HG02938 (cell line): ENCODE measurements around the gene BRICD5.
A peak's percentile ranks its signal among the peaks of the same experiment; 100 is the strongest.
"Not testable (repeated sequence)": the region's sequence is repeated elsewhere in the genome, so short reads cannot be mapped to it uniquely, and the experiment has no call there.

Experiments
- ATAC-seq: cut with Tn5 transposase; IDR thresholded peaks from one replicate; pipeline ENCODE4 v1.9.1; 2021; ENCODE audit warnings: mild to moderate bottlenecking, moderate library complexity; ENCODE audit not compliant: unreplicated experiment

The BRICD5 gene

DNA sequence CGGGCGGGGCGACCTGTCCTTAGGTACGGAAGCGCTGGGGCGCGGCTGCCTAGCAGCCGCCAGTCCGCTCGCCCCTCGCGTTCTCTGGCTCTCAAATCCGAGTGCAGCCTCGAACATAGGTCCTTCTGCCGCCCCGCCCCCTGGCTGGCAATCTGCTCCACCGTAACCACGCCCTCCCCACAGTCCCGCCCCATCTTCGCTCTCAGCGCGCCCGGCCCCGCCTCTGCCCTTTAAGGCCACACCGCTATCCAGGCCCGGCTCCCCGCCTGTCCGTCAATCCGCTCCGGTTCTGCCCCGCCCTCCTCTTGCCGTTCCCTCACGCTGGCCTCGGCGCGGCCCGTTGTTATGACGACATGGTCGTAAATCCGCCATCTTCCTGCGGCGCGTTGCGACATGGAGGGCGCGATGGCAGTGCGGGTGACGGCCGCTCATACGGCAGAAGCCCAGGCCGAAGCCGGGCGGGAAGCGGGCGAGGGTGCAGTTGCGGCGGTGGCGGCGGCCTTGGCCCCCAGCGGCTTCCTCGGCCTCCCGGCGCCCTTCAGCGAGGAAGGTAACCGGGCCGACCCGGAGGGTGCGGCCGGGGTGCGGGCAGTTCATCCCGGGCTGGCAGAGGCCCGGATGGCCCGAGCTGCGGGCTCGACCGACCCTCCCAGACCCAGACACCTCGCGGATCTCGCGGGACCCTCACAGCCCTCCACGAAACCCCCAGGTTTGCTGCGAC, 12.7 kb upstream of the BRICD5 start, which contains the start of gene E4F1:
TSS of gene E4F1 (plus strand) at position 371 of the 721 bp plus-strand sequence. CDS start at position 394, 23 bp downstream.
- ATAC-seq: peak; percentile 87

DNA sequence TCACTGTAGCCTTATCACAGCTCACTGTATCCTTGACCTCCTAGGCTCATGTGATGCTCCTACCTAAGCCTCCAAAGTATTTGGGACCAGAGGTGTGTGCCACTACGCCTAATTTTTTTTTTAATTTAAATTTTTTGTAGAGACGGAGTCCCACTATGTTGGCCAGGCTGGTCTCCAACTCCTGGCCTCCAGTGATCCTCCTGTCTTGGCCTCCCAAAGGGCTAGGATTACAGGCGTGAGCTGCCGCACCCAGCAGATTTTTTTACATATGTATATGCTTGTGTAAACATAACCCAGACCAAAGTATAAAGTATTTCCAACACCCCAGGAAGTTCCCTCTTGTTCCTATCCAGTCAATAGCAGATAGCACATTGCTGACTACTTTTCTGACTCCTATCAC, 5.7 kb upstream of the BRICD5 start:
- ATAC-seq: no peak

DNA sequence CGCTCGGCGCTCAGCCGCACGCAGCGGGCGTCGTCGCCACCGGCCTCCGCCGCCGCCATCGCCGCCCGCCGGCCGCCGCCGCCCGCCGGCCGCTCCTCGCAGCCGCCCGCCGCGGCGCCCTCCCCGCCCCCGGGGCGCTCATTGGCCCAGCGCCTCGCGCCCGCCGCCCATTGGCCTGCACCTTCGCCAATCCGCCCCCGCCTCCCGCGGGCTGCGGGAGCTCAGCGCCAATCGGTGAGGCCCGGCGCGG, 4.0 kb upstream of the BRICD5 start, which contains the start of gene PGP:
TSS of gene PGP (minus strand) at position 122 of the 250 bp plus-strand sequence. CDS start at position 59, 63 bp downstream.
- peak; percentile 77 for ATAC-seq

DNA sequence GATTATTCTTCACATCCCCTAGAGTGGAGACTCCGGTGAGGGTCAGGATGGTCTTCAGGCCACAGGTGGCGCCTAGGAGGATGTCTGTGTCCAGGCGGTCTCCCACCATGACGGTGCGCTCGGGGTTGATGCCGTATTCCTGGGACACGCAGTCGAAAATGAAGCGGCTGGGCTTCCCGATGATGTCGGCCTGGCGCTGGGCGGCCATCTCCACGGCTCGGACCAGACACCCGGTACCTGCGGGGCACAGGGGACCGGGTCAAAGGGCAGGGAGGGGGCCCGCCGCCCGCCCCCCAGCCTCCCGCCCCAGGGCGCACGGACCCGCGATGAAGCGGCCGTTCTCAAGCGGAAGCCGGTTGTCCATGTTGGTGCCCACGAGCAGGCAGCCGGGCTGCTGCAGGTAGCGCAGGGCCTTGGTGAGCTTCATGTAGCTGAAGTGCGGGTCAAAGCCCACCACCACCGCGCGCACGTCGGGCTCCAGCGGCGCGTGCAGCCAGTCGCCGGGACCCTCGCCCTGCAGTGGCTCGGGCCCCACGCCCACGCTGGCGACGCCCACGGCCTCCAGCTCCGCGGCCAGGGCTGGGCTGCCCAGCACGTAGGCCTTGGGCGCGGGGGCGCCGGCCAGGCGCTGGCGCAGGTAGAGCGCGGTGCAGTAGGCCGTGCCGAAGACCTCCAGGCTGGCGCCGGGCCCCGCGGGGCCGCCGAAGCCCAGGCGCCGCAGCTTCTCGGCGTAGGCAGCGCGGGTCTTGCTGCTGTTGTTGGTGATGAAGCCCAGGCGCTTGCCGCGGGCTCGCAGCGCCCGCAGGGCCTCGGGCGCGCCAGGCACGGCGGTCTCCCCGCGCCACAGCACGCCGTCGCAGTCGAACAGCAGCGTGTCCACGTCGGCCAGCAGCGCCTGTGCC, 3.4 kb upstream of the BRICD5 start:
- no peak for ATAC-seq

DNA sequence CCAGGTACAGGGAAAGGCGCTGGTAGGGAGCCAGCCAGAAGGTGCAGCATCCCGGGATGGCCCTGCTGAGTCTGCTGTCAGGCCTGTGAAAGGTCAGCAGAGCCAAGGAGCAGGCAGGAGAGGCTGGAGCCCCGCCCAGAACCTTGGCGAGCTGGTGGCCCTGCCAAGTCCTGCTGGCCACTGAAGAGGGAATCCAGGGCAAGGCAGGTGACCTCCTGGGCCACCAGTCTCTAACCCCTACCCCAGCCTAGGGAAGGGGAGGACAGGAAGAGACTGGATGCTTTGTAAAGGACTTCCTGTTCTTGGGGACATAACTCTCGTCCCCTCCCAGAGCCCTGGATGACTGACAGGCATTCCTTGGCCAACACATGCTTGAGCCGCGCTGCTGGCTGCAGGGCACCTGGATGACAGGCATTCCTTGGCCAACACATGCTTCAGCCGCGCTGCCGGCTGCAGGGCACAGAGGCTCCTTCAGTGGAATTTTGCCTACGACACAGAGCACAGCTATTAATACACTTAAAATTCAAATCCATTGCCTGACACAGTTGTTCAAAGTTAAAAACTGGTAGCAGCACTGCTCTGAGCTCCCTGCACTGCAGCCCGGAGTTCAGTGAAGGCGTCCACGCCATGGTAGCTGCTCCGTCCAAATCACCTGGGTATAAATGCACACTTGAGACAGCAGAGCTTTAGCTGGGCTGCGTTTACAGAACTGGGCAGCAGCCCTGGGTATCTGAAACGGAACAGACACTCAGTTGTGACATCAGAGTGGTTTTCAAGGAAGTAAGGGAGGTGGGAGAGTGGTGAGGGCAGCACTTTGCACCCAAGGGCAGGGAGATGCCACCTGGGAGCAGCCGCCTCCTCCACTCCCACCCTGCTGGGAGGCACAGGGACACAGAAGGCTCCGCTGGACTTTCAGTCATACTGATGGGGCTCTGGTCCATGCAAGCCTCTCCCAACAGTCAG, 2.0 kb upstream of the BRICD5 start:
- ATAC-seq: no peak

DNA sequence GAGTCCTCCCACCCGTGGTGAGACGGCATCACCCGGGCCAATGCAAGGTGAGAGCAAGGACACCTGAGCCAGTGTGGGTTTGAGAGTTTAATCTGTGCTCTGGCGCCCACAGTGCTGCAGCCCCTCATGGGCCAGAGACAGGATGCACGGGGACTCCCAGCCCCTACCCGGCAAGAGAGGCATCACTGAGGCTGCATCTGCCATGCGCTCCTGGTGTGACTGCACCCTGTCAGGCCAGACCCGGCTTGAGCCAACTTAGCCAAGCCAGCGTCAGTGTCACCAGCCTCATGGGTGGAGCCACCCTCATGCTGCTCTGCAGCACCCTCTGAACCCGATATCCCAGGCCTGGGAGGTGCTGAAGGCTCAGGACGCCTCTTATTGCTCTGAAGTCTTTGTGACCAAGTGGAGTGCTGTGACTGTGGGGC, 1.3 kb upstream of the BRICD5 start:
- ATAC-seq: no peak

DNA sequence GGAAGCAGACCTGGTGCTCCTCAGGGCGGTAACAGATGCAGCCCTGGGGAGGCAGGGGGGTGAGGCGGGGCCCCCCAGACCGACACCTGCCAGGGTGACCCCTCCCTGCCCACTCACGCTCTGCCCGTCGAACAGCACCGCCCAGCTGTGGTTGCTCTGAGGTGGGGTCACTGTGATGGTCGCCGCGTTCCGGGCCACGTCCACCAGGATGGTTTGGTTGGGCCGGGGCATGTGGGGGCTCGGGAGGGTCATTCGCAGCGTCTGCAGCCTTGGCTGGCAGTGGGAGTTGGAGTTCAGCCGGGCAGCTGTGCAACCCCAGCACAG, 692 bp downstream of the BRICD5 start:
- ATAC-seq: no peak

DNA sequence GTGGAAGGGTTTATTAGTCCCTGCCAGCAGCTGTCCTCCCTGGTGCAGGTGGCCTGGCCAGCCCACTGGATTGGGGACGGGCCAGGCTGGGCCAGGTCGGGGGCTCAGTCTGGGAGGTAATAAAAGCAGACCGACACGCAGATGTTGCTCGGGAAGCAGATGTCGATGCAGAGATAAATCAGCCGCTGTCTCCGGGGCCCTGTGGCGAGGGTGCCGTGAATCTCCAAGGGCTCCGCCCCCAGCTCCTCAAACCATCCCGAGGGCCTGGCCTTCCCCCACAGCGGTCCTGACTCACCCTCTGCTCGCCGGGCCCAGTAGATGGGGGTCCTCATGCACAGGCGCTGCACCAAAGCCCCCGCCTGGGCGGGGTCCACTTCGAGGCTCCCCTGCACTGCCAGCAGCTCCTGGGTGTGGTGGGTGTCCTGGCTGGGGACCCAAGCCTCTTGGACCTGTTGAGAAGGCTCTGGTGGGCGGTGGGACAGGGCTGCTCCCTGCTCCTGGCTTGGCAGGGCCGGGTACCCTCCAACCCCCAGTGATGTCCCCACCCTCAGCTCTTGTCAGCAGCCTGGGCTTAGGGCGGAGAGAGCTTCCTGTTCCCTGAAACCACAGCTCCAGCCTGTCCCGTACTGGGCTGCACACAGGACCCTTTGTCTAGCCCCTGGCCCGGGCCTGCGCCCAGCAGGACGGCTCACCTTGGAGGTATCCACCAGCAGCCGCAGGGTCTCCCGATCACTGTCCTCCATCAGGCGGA, 1.2 kb downstream of the BRICD5 start:
- ATAC-seq: no peak

DNA sequence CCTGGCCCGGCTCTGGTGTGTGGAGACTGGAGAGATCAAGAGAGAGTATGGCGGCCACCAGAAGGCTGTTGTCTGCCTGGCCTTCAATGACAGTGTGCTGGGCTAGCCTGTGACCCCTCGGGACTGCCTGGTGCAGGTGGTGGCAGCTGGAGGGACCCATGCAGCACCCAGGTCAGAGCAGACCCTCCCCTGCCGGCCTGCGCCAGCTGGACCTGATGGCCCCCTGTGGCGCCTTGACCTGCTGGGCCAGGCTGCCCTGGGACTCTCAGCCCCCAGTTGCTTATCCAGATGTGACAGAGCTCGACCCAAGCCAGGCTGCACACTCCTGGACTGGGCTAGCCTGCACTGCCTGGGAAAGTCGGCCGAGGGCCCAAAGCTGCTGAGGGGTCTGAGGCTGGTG, 1.9 kb downstream of the BRICD5 start:
- no peak for ATAC-seq

DNA sequence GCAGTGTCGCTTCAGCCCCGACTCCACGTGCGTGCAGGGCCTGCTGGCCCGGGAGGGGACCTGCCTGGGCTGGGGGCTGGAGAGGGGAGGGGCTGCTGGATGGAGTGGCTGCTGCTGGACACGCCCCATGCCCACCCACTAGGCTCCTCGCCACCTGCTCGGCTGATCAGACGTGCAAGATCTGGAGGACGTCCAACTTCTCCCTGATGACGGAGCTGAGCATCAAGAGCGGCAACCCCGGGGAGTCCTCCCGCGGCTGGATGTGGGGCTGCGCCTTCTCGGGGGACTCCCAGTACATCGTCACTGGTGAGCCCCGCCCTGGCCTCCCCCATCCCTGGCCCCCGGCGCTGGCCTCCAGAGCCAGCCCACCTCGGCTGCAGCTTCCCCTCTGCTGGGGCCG, 2.4 kb downstream of the BRICD5 start:
- ATAC-seq: no peak

DNA sequence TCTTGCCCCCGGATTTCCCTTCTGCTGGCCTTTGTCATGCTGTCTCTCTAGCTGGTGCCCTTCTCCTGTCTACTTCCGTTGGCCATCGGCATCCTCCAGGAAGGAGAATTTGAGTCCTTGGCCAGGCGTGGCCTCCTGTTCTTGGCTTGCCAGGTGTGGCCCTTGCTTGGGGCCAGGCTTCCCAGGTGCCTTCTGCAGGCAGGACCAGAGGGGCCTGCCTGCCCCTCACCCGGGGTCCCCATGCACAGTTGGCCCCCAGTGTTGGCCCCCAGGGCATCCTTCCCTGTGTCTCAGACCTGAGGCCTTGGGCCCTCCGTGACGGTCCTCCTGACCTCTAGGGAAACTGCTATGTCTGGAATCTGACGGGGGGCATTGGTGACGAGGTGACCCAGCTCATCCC, 2.8 kb downstream of the BRICD5 start:
- ATAC-seq: no peak

DNA sequence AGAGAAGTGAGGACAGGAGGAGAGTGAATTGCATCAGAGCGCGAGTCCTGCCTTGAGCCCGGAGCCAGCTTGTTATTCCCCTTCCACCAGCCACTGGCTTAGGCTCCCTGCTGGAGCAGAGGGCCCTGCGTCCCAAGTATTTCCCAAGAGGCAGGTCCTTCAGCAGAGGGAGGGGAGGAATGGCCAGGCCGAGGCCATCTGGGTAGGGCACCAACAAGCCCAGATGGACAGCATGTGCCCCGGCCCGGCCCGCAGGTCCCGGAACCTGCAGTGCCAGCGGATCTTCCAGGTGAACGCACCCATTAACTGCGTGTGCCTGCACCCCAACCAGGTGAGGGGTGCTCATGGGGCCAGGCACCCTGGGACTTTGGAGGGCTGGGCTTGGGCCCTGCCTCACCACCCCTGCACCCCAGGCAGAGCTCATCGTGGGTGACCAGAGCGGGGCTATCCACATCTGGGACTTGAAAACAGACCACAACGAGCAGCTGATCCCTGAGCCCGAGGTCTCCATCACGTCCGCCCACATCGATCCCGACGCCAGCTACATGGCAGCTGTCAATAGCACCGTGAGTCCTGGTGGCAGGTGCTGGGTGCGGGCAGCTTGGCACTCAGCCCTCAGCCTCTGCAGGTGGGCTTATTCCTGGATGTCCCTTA, 3.8 kb downstream of the BRICD5 start:
- ATAC-seq: no peak

DNA sequence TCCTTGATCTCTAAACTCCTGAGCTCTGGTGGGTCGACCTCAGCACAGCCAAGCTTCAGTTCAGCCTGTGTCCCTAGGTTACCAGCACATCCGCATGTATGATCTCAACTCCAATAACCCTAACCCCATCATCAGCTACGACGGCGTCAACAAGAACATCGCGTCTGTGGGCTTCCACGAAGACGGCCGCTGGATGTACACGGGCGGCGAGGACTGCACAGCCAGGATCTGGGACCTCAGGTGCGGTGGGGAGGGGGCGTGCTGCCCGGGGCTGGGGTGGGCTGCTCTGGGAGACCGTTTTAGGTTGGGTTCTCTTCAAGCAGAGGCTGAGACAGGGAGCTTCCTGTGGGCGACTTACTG, 4.3 kb downstream of the BRICD5 start:
- no peak for ATAC-seq

DNA sequence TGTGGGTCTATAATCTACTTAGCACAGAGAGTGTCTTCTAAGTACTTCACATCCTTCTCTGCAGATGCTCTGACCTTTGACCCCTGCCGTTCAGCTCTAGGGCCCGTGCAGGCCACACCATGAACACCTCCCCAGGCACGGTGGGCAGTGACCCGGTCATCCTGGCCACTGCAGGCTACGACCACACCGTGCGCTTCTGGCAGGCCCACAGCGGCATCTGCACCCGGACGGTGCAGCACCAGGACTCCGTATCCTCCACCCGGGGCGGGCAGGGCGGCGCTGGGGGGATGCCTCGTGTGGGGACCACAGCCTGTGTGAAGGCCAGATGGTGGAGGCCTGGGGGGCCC, 4.7 kb downstream of the BRICD5 start:
- ATAC-seq: peak; percentile 10

DNA sequence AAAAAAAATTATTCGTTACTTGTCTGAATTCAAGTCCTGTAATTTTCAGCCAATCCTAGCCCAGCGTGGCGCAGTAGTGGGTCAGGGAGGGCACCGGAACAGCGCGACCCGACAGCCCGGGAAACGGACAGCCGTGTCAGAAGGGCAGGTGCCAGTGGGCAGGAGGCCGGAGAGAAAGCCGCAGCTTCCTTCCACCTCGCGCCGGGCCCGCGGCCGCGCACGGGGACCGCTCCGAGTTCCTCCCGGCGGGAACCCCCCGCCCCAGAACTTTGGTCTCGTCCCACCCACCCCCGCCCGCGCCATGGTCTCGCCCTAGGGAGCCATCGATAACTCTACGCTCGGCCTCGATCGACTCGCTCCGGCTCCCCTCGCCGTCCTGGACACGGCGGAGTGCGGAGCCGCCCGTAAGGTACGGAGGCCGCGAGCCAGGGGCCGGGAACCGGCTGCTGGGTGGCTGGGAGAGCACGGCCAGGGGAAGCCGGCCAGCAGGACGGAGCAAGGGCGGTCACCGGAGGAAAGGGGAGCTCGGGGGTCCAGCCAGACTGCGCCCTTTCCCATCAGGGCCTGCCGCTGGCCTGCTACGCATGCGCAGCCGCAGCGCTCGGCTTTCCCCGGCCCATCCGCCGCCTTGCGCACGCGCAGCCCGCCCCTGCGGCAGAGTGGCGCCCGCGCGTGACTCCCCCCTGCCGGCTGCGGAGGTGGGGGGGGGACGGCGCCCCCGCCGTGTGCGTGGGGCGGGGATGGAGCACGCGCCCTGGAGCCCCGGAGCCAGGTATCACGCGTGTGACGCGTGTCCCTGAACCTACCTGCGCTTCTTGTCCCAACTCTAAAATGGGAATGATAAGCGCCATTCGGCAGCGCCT, 5.3 kb downstream of the BRICD5 start, which contains the start of gene MLST8:
TSS of gene MLST8 (plus strand) at position 351 of the 863 bp plus-strand sequence. CDS start 632 bp downstream, outside the sequence.
- peak; percentile 66 for ATAC-seq

DNA sequence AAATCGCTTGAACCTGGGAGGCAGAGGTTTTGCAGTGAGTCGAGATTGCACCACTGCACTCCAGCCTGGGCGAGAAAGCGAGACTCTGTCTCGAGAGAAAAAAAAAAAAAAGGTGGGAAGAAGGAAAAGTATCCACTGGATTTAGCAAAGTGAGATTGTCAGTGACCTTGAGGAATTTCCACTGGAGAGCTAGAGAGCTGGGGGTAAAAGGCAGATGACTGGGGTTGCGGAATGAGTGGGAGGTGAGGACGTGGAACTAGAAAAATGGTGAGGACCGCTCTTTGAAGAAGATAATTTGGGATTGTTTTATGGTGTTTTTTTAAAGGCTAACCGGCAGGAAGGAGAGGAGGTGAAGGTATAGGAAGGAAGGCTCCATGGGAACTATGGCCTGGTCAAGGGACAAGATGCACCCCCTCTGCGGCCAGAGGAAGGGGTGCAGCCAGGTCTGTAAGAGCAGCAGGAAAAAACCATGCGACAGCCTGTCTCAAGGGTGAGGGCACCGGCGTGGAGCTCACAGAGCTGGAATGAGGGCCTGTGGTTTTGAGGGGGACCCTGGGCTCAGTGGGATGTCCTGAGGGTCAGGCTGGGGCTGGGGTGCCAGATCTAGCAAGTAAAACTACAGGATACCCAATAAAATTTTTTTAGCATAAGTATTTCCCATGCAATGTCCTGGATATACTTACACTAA, 6.1 kb downstream of the BRICD5 start:
- ATAC-seq: no peak

DNA sequence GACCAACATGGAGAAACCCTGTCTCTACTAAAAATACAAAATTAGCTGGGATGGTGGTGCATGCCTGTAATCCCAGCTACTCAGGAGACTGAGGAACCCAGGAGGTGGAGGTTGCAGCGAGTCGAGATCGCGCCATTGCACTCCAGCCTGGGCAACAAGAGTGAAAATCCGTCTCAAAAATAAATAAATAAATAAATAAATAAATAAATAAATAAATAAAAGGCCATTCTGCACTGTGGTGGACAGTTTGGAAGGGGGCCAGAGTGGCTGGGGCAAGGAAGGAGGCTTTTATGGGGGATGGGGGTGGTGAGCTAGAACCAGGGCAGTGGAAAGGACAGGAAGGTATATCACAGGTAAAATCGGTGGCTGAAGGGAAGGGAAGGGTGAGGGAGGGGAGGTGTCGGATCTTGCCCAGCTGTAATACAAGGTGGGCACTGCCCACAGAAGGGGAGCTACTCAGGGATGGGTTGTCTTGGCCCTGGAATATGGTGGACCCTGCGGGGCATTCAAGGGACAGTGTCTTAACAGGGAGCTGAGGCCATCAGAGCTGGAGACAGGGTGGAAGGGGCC, 7.5 kb downstream of the BRICD5 start:
- ATAC-seq: not testable (repeated sequence)

DNA sequence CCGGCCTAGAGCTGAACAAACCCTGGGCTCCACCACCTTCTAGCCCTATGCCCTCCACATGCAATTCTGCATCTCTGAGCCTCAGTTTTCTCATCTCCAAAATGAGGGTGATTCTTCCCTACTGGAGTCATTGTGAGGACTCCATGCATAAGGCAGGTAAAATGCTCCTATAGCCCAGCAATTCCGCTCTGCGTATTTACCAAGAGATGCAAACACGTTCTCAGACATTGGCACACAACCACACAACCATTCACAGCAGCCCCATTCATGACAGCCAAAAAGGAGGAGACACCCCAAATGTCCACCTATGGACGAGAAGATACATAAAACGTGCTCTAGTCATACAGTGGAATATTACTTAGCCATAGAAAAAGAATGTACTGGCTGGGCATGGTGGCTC, 10.3 kb downstream of the BRICD5 start:
- no peak for ATAC-seq
